ENCODE measurements around the gene ALPG. TPM values are rescaled to one million over a fixed set of nuclear protein-coding genes. Genes with fewer than 3 reads are reported as not detected.

Gene ALPG
- total RNA-seq, 2 donors from 2014 or later: not detected

- DNase-seq: no peak
Observed at GRCh38 chr2:232376260-232376659, 30.4 kb upstream of the ALPG start.

GRCh38 chr2:232376713-232377112, 29.9 kb upstream of the ALPG start:
- Mint-ChIP-seq H3K9me3 (no peaks in the 10 kb centered on the region), H3K4me3 (no peak overlapping the region), H3K27ac (no peak overlapping the region), H3K4me1 (no peaks in the 10 kb centered on the region), H3K27me3 (ENCODE audit: insufficient read depth) (peaks cover 3% of the 10 kb centered on the region), H3K36me3 (ENCODE audit: low read depth) (no peaks in the 10 kb centered on the region)
- DNase-seq: no peak
- Histone ChIP-seq H3K9ac (ENCODE audit: extremely low read depth, low read length, poor library complexity, severe bottlenecking) (no peak overlapping the region), H3K4me3 (ENCODE audit: low read length) (no peak overlapping the region), H3K27me3 (ENCODE audit: control insufficient read depth, insufficient read depth, low read length, poor library complexity, severe bottlenecking) (no peaks in the 10 kb centered on the region), H3K36me3 (ENCODE audit: control insufficient read depth, insufficient read depth, low read length) (no peaks in the 10 kb centered on the region), H3K9me3 (ENCODE audit: control insufficient read depth, low read length) (no peaks in the 10 kb centered on the region), H3K4me1 (ENCODE audit: control insufficient read depth, insufficient read depth, low read length) (no peaks in the 10 kb centered on the region), H3K27ac (ENCODE audit: low read depth, low read length) (no peak overlapping the region)
- WGBS, 2 experiments (ENCODE audit: insufficient coverage in 1 of 2, insufficient read length in 1 of 2): 91 to 93% methylated on average over 6 to 7 of the region's 7 CpGs
- TF ChIP-seq, protein P1, sequence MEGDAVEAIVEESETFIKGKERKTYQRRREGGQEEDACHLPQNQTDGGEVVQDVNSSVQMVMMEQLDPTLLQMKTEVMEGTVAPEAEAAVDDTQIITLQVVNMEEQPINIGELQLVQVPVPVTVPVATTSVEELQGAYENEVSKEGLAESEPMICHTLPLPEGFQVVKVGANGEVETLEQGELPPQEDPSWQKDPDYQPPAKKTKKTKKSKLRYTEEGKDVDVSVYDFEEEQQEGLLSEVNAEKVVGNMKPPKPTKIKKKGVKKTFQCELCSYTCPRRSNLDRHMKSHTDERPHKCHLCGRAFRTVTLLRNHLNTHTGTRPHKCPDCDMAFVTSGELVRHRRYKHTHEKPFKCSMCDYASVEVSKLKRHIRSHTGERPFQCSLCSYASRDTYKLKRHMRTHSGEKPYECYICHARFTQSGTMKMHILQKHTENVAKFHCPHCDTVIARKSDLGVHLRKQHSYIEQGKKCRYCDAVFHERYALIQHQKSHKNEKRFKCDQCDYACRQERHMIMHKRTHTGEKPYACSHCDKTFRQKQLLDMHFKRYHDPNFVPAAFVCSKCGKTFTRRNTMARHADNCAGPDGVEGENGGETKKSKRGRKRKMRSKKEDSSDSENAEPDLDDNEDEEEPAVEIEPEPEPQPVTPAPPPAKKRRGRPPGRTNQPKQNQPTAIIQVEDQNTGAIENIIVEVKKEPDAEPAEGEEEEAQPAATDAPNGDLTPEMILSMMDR (conservative IDR thresholded peaks at IDR 0.05): no peak

More at GRCh38 chr2:232376260-232376659, 30.4 kb upstream of the ALPG start:
- Mint-ChIP-seq H3K9me3 (no peaks in the 10 kb centered on the region), H3K36me3 (ENCODE audit: low read depth) (no peaks in the 10 kb centered on the region), H3K27me3 (ENCODE audit: insufficient read depth) (peaks cover under 1% of the 10 kb centered on the region), H3K4me1 (no peaks in the 10 kb centered on the region), H3K27ac (no peak overlapping the region), H3K4me3 (no peak overlapping the region)
- no peaks in the 10 kb centered on the region for H3K4me1 ChIP-seq (ENCODE audit: control insufficient read depth, insufficient read depth, low read length)
- no peaks in the 10 kb centered on the region for H3K36me3 ChIP-seq (ENCODE audit: control insufficient read depth, insufficient read depth, low read length)
- H3K4me3 ChIP-seq (ENCODE audit: low read length): no peak overlapping the region
- TF ChIP-seq, protein P1 (conservative IDR thresholded peaks at IDR 0.05): no peak
- no peaks in the 10 kb centered on the region for H3K9me3 ChIP-seq (ENCODE audit: control insufficient read depth, low read length)
- no peaks in the 10 kb centered on the region for H3K27me3 ChIP-seq (ENCODE audit: control insufficient read depth, insufficient read depth, low read length, poor library complexity, severe bottlenecking)
- H3K9ac ChIP-seq (ENCODE audit: extremely low read depth, low read length, poor library complexity, severe bottlenecking): no peak overlapping the region
- 91 to 93% methylated on average over 4 of the region's 4 CpGs for WGBS, 2 experiments (ENCODE audit: insufficient coverage in 1 of 2, insufficient read length in 1 of 2)
- H3K27ac ChIP-seq (ENCODE audit: low read depth, low read length): no peak overlapping the region

GRCh38 chr2:232377319-232377718, 29.3 kb upstream of the ALPG start:
- Mint-ChIP-seq H3K36me3 (ENCODE audit: low read depth) (no peaks in the 10 kb centered on the region), H3K4me3 (no peak overlapping the region), H3K4me1 (peaks cover 3% of the 10 kb centered on the region), H3K27me3 (ENCODE audit: insufficient read depth) (peaks cover 9% of the 10 kb centered on the region), H3K27ac (no peak overlapping the region), H3K9me3 (no peaks in the 10 kb centered on the region)
- no peak for DNase-seq
- H3K4me3 ChIP-seq (ENCODE audit: low read length): no peak overlapping the region
- no peaks in the 10 kb centered on the region for H3K27me3 ChIP-seq (ENCODE audit: control insufficient read depth, insufficient read depth, low read length, poor library complexity, severe bottlenecking)
- no peaks in the 10 kb centered on the region for H3K4me1 ChIP-seq (ENCODE audit: control insufficient read depth, insufficient read depth, low read length)
- H3K9ac ChIP-seq (ENCODE audit: extremely low read depth, low read length, poor library complexity, severe bottlenecking): no peak overlapping the region
- H3K27ac ChIP-seq (ENCODE audit: low read depth, low read length): no peak overlapping the region
- TF ChIP-seq, protein P1 (conservative IDR thresholded peaks at IDR 0.05): no peak
- 86 to 93% methylated on average over 5 to 6 of the region's 7 CpGs for WGBS, 2 experiments (ENCODE audit: insufficient coverage in 1 of 2, insufficient read length in 1 of 2)
- no peaks in the 10 kb centered on the region for H3K36me3 ChIP-seq (ENCODE audit: control insufficient read depth, insufficient read depth, low read length)
- no peaks in the 10 kb centered on the region for H3K9me3 ChIP-seq (ENCODE audit: control insufficient read depth, low read length)
